MM.1S (cell line): Measurements from ENCODE around the gene MTMR2.
"Not testable (repeated sequence)": the region's sequence is repeated elsewhere in the genome, so short reads cannot be mapped to it uniquely, and the experiment has no call there.

Experiments used
- EZH2 ChIP-seq: fragments of 300-600 bp; sonication (generic); optimal IDR thresholded peaks from 2 replicates; pipeline ENCODE3; 2017; ENCODE audit warnings: low read depth, mild to moderate bottlenecking, antibody characterized with exemption, low read length, mixed read lengths
- EZH2phosphoT487 ChIP-seq: fragments of 300-600 bp; sonication (generic); IDR thresholded peaks from 2 replicates; pipeline ENCODE4 v1.6.1; 2018; ENCODE audit warnings: antibody characterized with exemption, low read length
- TF ChIP-seq, protein P1 (sequence below): fragments of 300-600 bp; sonication (generic); IDR thresholded peaks from 2 replicates; pipeline ENCODE4 v1.5.1; 2016; ENCODE audit warnings: antibody characterized with exemption, low read length, mixed read lengths

GRCh38 chr11:95806464-95806863, 117.4 kb downstream of the MTMR2 start:
- TF ChIP-seq, protein P1, sequence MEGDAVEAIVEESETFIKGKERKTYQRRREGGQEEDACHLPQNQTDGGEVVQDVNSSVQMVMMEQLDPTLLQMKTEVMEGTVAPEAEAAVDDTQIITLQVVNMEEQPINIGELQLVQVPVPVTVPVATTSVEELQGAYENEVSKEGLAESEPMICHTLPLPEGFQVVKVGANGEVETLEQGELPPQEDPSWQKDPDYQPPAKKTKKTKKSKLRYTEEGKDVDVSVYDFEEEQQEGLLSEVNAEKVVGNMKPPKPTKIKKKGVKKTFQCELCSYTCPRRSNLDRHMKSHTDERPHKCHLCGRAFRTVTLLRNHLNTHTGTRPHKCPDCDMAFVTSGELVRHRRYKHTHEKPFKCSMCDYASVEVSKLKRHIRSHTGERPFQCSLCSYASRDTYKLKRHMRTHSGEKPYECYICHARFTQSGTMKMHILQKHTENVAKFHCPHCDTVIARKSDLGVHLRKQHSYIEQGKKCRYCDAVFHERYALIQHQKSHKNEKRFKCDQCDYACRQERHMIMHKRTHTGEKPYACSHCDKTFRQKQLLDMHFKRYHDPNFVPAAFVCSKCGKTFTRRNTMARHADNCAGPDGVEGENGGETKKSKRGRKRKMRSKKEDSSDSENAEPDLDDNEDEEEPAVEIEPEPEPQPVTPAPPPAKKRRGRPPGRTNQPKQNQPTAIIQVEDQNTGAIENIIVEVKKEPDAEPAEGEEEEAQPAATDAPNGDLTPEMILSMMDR = not testable (repeated sequence)
- TF ChIP-seq EZH2, EZH2phosphoT487: not testable (repeated sequence)
